Activated B cell treated with CpG ODN at 0.5 μM for 24 hours (primary cell): Measurements from ENCODE around the gene YTHDC1. TPM values are rescaled to one million over a fixed set of nuclear protein-coding genes. Genes with fewer than 3 reads are reported as not detected.

ENCODE experiments used
- ATAC-seq: fragments of 200-7000 bp; cut with Tn5 transposase; one replicate; pipeline ENCODE4 v1.10.0; 2021; ENCODE audit warnings: low read depth, mild to moderate bottlenecking, moderate library complexity
- CTCF ChIA-PET: fragments of 350-600 bp; sonication (Branson Sonifier 250); formaldehyde crosslinking; loops from one replicate; lab custom pipeline; 2021; ENCODE audit warnings: antibody characterized with exemption; lab: Charles Lee
- POLR2A ChIA-PET: fragments of 350-600 bp; sonication (Branson Sonifier 250); formaldehyde crosslinking; loops from one replicate; lab custom pipeline; 2021; ENCODE audit warnings: antibody characterized with exemption; lab: Charles Lee
- DNase-seq: peaks from one replicate; pipeline ENCODE4 v3.0.0; 2022
- H3K27ac Mint-ChIP-seq: one replicate; pipeline ENCODE4 v1.8.0; 2020; ENCODE audit warnings: mixed read lengths
- H3K27me3 Mint-ChIP-seq: one replicate; pipeline ENCODE4 v1.8.0; 2021; ENCODE audit warnings: mixed read lengths
- H3K36me3 Mint-ChIP-seq: one replicate; pipeline ENCODE4 v1.8.0; 2021; ENCODE audit warnings: low read depth, mixed read lengths
- H3K4me1 Mint-ChIP-seq: one replicate; pipeline ENCODE4 v1.8.0; 2021; ENCODE audit warnings: mixed read lengths
- H3K4me3 Mint-ChIP-seq: one replicate; pipeline ENCODE4 v1.8.0; 2020; ENCODE audit warnings: mild to moderate bottlenecking, mixed read lengths
- H3K9me3 Mint-ChIP-seq: one replicate; pipeline ENCODE4 v1.8.0; 2020; ENCODE audit warnings: mixed read lengths
- intact Hi-C: fragments of 100-400 bp; cut with micrococcal nuclease; formaldehyde crosslinking; loops from one replicate; pipeline ENCODE4 v1.15.1; 2024
- total RNA-seq: library from RNA; stranded (reverse); gene quantifications from 2 replicates; pipeline ENCODE4 v1.2.3, GENCODE V29; 2022
- TF ChIP-seq, protein P1 (sequence below): fragments of 200-600 bp; IDR thresholded peaks from one replicate; pipeline ENCODE4 v1.8.0; 2022; ENCODE audit warnings: antibody characterized with exemption, mild to moderate bottlenecking

The YTHDC1 gene
- total RNA-seq, 1 donor from 2014 or later = 119 TPM

DNA sequence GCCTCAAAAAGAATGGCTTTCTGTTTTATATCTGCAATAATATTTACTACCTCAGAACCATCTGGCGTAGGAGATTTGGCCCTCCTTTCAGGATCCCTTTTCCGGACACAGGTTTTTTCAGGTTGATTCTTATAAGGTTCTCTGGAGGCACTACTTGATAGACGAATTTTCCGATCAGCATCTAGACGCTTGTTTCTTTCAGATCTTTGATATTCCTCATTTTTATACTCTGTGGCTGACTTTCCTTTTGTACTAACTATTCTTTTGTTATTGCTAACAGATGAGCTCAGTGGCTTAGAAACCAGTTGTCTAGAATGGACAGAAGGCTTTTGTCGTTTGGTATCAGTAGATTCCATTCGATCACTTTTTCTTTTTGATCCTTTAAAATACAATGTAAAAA is 12.4 kb downstream of the YTHDC1 start:
- Mint-ChIP-seq H3K4me1 (peaks cover 32% of the 10 kb centered on the region), H3K9me3 (no peaks in the 10 kb centered on the region), H3K36me3 (peaks cover 54% of the 10 kb centered on the region), H3K27me3 (no peaks in the 10 kb centered on the region), H3K27ac (no peak overlapping the region), H3K4me3 (no peak overlapping the region)
- ChIA-PET POLR2A (no interaction called here), CTCF (no interaction called here)
- no peak for ATAC-seq
- DNase-seq = no peak
- TF ChIP-seq, protein P1, sequence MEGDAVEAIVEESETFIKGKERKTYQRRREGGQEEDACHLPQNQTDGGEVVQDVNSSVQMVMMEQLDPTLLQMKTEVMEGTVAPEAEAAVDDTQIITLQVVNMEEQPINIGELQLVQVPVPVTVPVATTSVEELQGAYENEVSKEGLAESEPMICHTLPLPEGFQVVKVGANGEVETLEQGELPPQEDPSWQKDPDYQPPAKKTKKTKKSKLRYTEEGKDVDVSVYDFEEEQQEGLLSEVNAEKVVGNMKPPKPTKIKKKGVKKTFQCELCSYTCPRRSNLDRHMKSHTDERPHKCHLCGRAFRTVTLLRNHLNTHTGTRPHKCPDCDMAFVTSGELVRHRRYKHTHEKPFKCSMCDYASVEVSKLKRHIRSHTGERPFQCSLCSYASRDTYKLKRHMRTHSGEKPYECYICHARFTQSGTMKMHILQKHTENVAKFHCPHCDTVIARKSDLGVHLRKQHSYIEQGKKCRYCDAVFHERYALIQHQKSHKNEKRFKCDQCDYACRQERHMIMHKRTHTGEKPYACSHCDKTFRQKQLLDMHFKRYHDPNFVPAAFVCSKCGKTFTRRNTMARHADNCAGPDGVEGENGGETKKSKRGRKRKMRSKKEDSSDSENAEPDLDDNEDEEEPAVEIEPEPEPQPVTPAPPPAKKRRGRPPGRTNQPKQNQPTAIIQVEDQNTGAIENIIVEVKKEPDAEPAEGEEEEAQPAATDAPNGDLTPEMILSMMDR = no peak
- intact Hi-C loops = no loop called here

DNA sequence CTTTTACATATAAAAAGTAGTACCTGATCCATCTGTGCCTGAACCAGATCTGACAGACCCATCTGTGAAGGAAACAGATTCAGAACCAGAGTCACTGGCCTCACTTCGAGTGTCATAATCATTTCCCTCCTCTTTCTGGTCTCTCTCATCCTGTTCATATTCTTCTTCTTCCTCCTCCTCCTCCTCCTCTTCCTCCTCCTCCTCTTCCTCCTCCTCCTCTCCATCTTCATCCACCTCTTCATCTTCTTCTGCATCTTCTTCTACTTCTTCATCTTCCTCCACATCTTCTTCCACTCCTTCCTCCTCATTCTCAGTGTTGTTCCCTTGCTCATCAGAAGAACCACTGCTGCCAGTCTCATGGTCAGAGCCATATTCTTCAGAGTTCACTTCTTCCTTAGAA is 12.9 kb downstream of the YTHDC1 start:
- ChIA-PET CTCF (no interaction called here), POLR2A (no interaction called here)
- intact Hi-C loops = no loop called here
- Mint-ChIP-seq H3K27me3 (no peaks in the 10 kb centered on the region), H3K9me3 (no peaks in the 10 kb centered on the region), H3K4me1 (peaks cover 28% of the 10 kb centered on the region), H3K4me3 (no peak overlapping the region), H3K27ac (no peak overlapping the region), H3K36me3 (peaks cover 56% of the 10 kb centered on the region)
- DNase-seq (no peak), ATAC-seq (no peak)
- TF ChIP-seq, protein P1 = no peak

DNA sequence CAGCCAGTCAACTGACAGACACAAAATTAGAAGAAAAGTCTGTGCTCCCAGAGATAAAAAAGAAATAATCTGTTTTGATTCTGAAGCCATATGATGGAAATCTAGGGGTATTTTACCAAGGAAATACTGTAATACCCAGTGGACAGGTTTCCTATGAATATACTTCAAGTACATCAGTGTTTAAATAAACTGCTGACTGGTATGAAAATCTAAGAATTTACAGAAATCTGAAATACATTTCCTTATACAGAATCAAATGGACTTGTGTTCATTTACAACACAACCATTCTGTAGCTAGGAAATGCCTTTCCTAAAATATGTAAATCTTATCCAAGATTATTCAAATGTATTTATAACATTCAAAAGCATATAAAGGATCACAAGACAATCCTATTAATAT is 13.4 kb downstream of the YTHDC1 start:
- POLR2A ChIA-PET = no interaction called here
- TF ChIP-seq, protein P1 = no peak
- Mint-ChIP-seq H3K27ac (no peak overlapping the region), H3K9me3 (no peaks in the 10 kb centered on the region), H3K27me3 (no peaks in the 10 kb centered on the region), H3K4me1 (peaks cover 24% of the 10 kb centered on the region), H3K36me3 (peaks cover 58% of the 10 kb centered on the region), H3K4me3 (no peak overlapping the region)
- CTCF ChIA-PET = no interaction called here
- ATAC-seq (no peak), DNase-seq (no peak)
- intact Hi-C loops = no loop called here

DNA sequence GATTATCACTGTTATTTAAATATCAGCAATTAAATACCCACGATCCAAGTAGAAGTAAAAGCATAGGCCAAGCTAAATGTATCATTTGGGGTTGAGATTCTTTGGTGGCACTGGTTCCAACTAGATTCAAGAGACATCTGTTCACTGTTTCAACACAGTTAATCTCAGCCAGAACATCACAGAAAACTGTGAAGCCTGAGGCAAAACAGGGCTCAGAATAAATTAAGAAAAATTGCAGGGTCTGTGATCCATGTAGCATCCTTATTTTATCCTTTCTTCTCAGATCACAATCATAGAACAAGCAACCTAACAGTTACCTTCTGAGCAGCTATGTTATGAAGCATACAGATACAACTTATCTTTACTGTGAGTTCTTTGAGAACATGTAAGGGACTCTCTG is 23.7 kb downstream of the YTHDC1 start:
- H3K4me3 Mint-ChIP-seq = no peak overlapping the region
- no peak overlapping the region for H3K27ac Mint-ChIP-seq
- no peaks in the 10 kb centered on the region for H3K9me3 Mint-ChIP-seq
- peaks cover 2% of the 10 kb centered on the region for H3K4me1 Mint-ChIP-seq
- TF ChIP-seq, protein P1 = no peak
- H3K27me3 Mint-ChIP-seq = no peaks in the 10 kb centered on the region
- intact Hi-C loops = no loop called here
- ChIA-PET POLR2A (no interaction called here), CTCF (no interaction called here)
- H3K36me3 Mint-ChIP-seq = peaks cover 83% of the 10 kb centered on the region
- DNase-seq (no peak), ATAC-seq (no peak)

DNA sequence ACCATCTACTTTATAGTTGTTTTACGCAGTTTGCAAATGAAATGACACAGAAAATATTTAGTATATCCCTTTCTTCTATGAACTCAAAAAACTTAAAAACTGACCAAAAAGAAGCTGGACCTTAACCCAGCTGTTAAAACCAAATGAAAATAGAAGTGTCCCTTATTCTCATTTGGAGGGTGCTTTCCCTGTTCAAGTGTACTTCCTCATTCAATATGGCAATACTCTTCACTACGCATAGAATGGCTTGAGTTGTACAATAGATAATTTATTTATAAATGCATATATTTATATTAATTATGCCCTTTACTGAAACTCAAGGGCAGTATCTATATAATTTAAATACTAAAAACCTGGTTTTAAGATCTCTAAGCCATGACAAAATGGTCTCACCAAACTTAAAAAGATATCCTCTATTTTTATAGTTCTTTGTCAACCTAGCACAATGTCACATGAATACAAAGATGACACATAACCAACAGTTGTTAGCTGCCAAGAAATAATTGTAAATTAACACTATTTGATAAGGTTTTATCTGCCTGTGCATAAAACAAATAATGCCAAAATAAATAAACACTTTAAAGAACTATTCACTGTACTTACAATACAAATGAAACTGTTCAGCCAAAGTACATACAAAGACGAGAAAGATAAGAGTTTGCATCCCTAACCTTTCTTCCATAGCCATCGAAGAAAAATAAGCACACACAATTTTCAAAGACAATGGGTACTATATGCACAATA is 25.2 kb downstream of the YTHDC1 start:
- TF ChIP-seq, protein P1 = no peak
- Mint-ChIP-seq H3K36me3 (peaks cover 76% of the 10 kb centered on the region), H3K4me3 (no peak overlapping the region), H3K27ac (no peak overlapping the region), H3K4me1 (peaks cover 2% of the 10 kb centered on the region), H3K27me3 (no peaks in the 10 kb centered on the region), H3K9me3 (no peaks in the 10 kb centered on the region)
- POLR2A ChIA-PET = interaction anchor here (0.6 kb wide), 1 partner anchor 24 kb away, joined by 3 read pairs; no protein-coding TSS in a partner anchor
- no peak for ATAC-seq
- CTCF ChIA-PET = no interaction called here
- no peak for DNase-seq
- intact Hi-C loops = no loop called here
